ENCODE data around the gene NFKBIB.
"Not testable (repeated sequence)": the region's sequence is repeated elsewhere in the genome, so short reads cannot be mapped to it uniquely, and the experiment has no call there.

NFKBIB gene

DNA sequence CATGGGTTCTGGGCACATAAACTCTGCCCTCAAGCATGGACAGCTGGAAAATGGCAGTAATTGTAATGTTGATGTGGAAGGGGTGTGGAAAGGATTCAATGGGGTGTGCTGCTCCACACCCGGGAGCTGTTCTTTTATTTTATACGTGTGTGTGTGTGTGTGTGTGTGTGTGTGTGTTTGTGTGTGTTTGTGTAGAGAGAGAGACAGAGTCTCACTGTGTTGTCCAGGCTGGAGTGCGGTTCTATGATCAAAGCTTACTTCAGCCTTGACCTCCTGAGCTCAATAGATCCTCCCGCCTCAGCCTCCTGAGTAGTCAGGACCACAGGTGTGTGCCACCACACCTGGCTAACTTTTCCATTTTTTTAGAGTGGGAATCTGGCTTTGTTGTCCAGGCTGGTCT lies 33.8 kb downstream of the NFKBIB start:
- no peaks in the 10 kb centered on the region for H3K27me3 Mint-ChIP-seq
- H3K4me1 Mint-ChIP-seq (ENCODE audit: low read depth in 2 of 2), result peaks cover 29 to 32% of the 10 kb centered on the region in 2 donors
- no peak for DNase-seq
- H3K9me3 Mint-ChIP-seq, result no peaks in the 10 kb centered on the region
- peaks cover 28% of the 10 kb centered on the region for H3K36me3 Mint-ChIP-seq (ENCODE audit: insufficient read depth)
- H3K27ac Mint-ChIP-seq, result peak overlapping the region in 1 of 2 donors; percentile 57
- no peak for ATAC-seq (replicated peaks)
- H3K4me3 Mint-ChIP-seq, result no peak overlapping the region

DNA sequence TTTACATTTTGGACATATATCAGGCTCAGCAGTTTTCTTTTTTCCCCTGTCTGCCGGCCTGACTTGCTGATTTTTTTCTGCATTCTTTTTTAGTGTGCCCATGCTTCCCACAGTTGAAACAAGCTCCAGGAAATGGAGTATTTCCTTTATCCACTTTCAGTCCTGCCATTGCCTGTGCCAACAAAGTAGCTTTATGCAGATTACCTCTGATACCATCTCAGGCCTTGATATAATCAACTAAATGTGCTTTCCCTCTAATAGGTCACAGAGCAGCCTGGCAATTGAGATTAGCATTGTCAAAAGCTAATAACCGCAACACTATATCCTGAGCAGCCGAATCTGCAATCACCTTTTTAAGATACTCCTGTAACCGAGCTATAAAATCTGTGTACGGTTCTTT lies 40.2 kb downstream of the NFKBIB start:
- DNase-seq (no peak), ATAC-seq (replicated peaks) (no peak)
- H3K9me3 Mint-ChIP-seq, result no peaks in the 10 kb centered on the region
- no peak overlapping the region for H3K4me3 Mint-ChIP-seq
- no peak overlapping the region for H3K27ac Mint-ChIP-seq
- peaks cover 0 to 12% of the 10 kb centered on the region in 2 donors for H3K4me1 Mint-ChIP-seq (ENCODE audit: low read depth in 2 of 2)
- H3K27me3 Mint-ChIP-seq, result peaks cover 0 to 8% of the 10 kb centered on the region in 2 donors
- no peaks in the 10 kb centered on the region for H3K36me3 Mint-ChIP-seq (ENCODE audit: insufficient read depth)

DNA sequence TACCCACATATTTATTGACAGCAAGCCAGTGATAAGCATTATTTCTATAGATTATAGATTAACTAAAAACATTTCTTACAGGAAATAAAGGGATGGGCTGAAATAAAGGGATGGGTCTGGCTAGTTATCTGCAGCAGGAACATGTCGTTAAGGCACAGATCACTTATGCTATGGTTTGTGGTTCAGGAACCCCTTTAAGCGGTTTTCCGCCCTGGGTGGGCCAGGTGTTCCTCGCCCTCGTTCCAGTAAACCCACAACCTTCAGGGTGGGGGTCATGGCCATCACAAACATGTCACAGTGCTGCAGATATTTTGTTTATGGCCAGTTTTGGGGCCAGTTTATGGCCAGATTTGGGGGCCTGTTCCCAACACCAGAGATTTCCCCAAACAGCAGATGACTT lies 41.7 kb downstream of the NFKBIB start:
- not testable (repeated sequence) for H3K36me3 Mint-ChIP-seq (ENCODE audit: insufficient read depth); H3K9me3 Mint-ChIP-seq; ATAC-seq (replicated peaks); H3K4me3 Mint-ChIP-seq; DNase-seq; H3K27me3 Mint-ChIP-seq
- peaks cover 0 to 12% of the 10 kb centered on the region in 2 donors for H3K4me1 Mint-ChIP-seq (ENCODE audit: low read depth in 2 of 2)
- H3K27ac Mint-ChIP-seq, result peak overlapping the region in 1 of 2 donors; percentile 42

DNA sequence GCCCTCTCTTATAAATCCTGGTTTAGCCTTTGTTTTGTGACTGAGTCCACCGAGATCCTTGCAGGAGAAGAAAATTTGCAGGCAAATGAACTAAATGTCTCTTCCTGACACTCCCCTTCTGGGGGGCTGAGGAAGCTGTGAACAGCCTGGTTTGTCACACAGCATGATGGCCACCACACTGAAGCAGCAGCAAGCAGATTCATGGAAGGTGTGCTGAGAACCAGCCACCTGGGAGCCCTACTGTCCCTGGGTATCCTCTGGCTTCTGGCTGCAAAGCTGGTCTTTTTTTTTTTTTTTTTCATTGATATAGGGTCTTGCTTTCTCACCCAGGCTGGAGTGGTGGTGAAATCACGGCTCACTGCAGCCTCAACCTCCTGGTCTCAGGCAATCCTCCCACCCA lies 42.2 kb downstream of the NFKBIB start:
- Mint-ChIP-seq H3K27me3 (peaks cover 0 to 8% of the 10 kb centered on the region in 2 donors), H3K4me3 (no peak overlapping the region), H3K36me3 (ENCODE audit: insufficient read depth) (peaks cover 3% of the 10 kb centered on the region), H3K4me1 (ENCODE audit: low read depth in 2 of 2) (peaks cover 0 to 12% of the 10 kb centered on the region in 2 donors), H3K9me3 (no peaks in the 10 kb centered on the region), H3K27ac (no peak overlapping the region)
- ATAC-seq (replicated peaks), result no peak
- DNase-seq, result no peak

DNA sequence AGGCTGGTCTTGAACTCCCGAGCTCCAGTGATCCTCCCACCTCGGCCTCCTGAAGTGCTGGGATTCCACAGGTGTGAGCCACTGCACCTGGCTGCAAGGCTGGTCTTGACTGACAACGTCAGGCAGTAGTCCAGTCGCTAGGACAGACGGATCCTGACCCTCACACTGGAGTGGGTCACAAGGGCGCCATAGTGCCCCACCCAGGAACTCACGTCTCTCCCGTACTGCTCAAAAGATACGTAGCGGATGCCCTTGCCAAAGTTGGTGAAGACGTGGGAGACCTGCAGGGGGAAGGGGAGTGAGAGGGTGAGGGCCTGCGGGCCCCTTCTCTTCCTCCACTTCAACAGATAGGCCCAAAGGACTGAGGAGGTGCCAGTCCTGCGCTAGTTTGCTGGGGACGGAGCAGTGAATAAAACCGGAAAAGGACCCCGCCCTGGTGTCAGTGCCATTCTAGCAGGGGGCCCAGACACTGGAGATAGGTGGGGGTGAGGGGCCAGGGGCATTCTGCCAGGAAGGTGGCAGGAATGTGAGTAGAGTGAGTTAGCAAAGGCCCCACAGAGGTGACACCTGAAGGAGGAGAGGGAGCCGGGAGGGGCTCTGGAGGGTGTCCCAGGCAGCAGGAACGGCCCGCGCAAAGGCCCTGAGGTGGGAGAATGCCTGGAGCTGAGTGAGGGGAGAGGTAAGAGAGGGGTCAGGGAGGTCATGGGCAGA lies 42.9 kb downstream of the NFKBIB start:
- DNase-seq (no peak), ATAC-seq (replicated peaks) (no peak)
- Mint-ChIP-seq H3K27me3 (peaks cover 0 to 8% of the 10 kb centered on the region in 2 donors), H3K27ac (no peak overlapping the region), H3K4me3 (no peak overlapping the region), H3K9me3 (no peaks in the 10 kb centered on the region), H3K4me1 (ENCODE audit: low read depth in 2 of 2) (peaks cover 0 to 12% of the 10 kb centered on the region in 2 donors), H3K36me3 (ENCODE audit: insufficient read depth) (peaks cover 3% of the 10 kb centered on the region)

DNA sequence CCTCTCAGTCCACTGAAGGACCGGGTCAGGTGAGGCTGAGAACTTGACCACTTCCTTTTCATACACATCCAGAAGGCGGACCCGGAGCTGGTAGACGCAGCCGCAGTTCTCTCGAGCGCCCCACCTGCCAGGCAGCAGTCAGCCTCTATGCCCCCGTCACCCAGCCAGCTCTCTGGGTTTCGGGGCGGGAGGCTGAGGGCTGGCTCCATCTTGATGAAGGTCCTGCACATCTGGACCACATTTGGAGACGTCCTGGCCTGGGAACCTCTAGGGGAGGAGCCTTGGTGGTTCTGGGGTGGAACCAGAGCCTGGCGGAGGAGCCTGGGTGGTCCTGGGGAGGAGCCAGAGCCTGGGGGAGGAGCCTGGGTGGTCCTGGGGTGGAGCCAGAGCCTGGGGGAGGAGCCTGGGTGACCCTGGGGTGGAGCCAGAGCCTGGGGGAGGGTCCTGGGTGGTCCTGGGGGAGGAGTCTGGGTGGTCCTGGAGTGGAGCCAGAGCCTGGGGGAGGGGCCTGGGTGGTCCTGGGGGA lies 45.3 kb downstream of the NFKBIB start:
- Mint-ChIP-seq H3K4me3 (no peak overlapping the region), H3K27ac (no peak overlapping the region), H3K36me3 (ENCODE audit: insufficient read depth) (peaks cover 3% of the 10 kb centered on the region), H3K4me1 (ENCODE audit: low read depth in 2 of 2) (peaks cover 5 to 17% of the 10 kb centered on the region in 2 donors), H3K9me3 (no peaks in the 10 kb centered on the region), H3K27me3 (peaks cover 0 to 8% of the 10 kb centered on the region in 2 donors)
- ATAC-seq (replicated peaks) (no peak), DNase-seq (no peak)

DNA sequence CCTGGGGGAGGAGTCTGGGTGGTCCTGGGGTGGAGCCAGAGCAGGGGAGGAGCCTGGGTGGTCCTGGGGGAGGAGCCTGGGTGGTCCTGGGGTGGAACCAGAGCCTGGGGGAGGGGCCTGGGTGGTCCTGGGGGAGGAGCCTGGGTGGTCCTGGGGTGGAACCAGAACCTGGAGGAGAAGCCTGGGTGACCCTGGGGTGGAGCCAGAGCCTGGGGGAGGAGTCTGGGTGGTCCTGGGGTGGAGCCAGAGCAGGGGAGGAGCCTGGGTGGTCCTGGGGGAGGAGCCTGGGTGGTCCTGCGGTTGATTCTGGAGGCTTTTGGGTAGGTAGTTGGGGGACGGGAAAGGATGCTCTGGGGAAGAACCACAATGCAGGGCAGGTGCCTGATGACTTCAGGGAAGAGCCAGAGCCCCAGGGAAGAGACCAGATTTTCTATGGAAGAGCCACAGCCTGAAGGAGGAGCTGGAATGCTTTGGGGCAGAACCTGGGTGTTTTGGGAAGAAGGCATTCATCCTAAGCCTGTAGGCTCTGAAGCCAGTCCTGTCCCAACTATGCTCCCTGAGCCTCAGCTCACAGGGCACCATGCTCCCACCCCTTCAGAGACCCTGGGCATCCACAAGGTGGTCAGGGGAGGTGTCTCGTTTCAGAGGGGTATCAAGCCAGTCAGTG lies 45.9 kb downstream of the NFKBIB start:
- DNase-seq (no peak), ATAC-seq (replicated peaks) (no peak)
- Mint-ChIP-seq H3K9me3 (no peaks in the 10 kb centered on the region), H3K36me3 (ENCODE audit: insufficient read depth) (peaks cover 3% of the 10 kb centered on the region), H3K4me1 (ENCODE audit: low read depth in 2 of 2) (peaks cover 5 to 20% of the 10 kb centered on the region in 2 donors), H3K27ac (no peak overlapping the region), H3K4me3 (no peak overlapping the region), H3K27me3 (peaks cover 0 to 8% of the 10 kb centered on the region in 2 donors)

- peaks cover 0 to 8% of the 10 kb centered on the region in 2 donors for H3K27me3 Mint-ChIP-seq
- no peak overlapping the region for H3K27ac Mint-ChIP-seq
- ATAC-seq (replicated peaks) (no peak), DNase-seq (no peak)
- H3K4me3 Mint-ChIP-seq, result no peak overlapping the region
- peaks cover 5 to 16% of the 10 kb centered on the region in 2 donors for H3K4me1 Mint-ChIP-seq (ENCODE audit: low read depth in 2 of 2)
- H3K36me3 Mint-ChIP-seq (ENCODE audit: insufficient read depth), result peaks cover 3% of the 10 kb centered on the region
- no peaks in the 10 kb centered on the region for H3K9me3 Mint-ChIP-seq
Measured at GRCh38 chr19:38946229-38947010, 46.7 kb downstream of the NFKBIB start.

- peak; percentile 92 for ATAC-seq (replicated peaks)
- Mint-ChIP-seq H3K36me3 (ENCODE audit: insufficient read depth) (peaks cover 3% of the 10 kb centered on the region), H3K27me3 (peaks cover 18 to 25% of the 10 kb centered on the region in 2 donors), H3K9me3 (no peaks in the 10 kb centered on the region), H3K4me3 (peak overlapping the region; percentile 58 to 65), H3K27ac (no peak overlapping the region), H3K4me1 (ENCODE audit: low read depth in 2 of 2) (peaks cover 11 to 13% of the 10 kb centered on the region in 2 donors)
- DNase-seq, result peak; percentile 46 to 66 (median 59)
Measured at GRCh38 chr19:38949580-38950367, 50.0 kb downstream of the NFKBIB start.

DNA sequence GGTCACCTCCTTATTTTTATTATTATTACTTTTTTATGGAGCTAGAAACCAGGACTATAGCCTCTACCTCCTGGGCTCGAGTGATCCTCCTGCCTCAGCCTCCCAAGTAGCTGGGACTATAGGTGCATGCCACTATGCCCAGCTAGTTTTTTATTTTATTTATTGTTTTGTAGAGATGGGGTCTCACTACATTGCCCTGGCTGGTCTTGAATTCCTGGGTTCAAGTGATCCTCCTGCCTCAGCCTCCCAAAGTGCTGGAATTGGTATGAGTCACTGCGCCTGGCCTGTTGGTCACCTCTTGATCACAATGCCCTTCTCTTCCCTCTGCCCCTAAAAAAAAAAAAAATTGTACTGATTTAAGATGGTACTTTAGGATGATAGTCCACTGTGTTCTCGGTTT lies 51.4 kb downstream of the NFKBIB start:
- no peak for ATAC-seq (replicated peaks)

DNA sequence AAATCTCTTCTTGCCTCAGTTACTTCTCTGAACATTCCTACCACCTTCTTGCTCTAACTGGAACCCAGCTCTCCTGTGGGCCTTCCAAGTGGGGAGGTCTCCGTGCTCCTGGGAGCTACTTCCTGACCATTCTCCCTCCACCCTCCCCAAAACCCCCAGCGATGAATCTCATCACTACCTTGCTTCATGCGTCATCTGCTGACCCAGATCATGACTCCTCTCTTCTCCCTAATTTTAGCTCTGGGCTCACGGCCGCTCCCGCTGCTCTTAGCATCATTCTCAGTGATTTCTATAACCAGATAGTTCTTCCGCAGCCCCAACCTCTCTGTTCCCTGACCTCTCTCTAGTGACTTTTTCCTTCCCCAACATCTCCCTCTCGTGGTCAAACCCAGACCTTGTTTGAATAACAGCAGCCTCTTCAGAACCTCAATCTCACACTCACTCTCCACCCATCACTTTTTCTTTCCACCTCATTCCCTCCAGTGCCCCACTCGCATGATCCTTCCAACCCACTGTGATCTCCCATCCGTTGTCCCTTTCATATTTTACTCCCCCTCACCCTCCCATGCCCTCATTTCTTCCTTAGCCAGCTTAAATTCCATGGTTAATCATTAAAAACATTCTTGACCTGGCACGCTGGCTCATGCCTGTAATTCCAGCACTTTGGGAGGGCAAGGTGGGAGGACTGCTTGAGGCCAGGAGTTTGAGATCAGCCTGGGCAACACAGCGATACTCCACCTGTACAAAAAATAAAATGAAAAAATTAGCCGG lies 52.8 kb downstream of the NFKBIB start:
- H3K36me3 Mint-ChIP-seq (ENCODE audit: insufficient read depth), result no peaks in the 10 kb centered on the region
- H3K27ac Mint-ChIP-seq, result no peak overlapping the region
- ATAC-seq (replicated peaks) (peak; percentile 41), DNase-seq (peak in 2 of 3 experiments; percentile 31 to 36)
- no peak overlapping the region for H3K4me3 Mint-ChIP-seq
- peaks cover 18 to 25% of the 10 kb centered on the region in 2 donors for H3K27me3 Mint-ChIP-seq
- peaks cover 11 to 12% of the 10 kb centered on the region in 2 donors for H3K4me1 Mint-ChIP-seq (ENCODE audit: low read depth in 2 of 2)
- no peaks in the 10 kb centered on the region for H3K9me3 Mint-ChIP-seq

More for the DNA sequence above, 51.4 kb downstream of the NFKBIB start:
- no peak overlapping the region for H3K27ac Mint-ChIP-seq
- peak overlapping the region in 1 of 2 donors; percentile 14 for H3K4me3 Mint-ChIP-seq
- peaks cover 3% of the 10 kb centered on the region for H3K36me3 Mint-ChIP-seq (ENCODE audit: insufficient read depth)
- peaks cover 18 to 25% of the 10 kb centered on the region in 2 donors for H3K27me3 Mint-ChIP-seq
- H3K4me1 Mint-ChIP-seq (ENCODE audit: low read depth in 2 of 2), result peaks cover 11 to 12% of the 10 kb centered on the region in 2 donors
- no peak for DNase-seq
- no peaks in the 10 kb centered on the region for H3K9me3 Mint-ChIP-seq

DNA sequence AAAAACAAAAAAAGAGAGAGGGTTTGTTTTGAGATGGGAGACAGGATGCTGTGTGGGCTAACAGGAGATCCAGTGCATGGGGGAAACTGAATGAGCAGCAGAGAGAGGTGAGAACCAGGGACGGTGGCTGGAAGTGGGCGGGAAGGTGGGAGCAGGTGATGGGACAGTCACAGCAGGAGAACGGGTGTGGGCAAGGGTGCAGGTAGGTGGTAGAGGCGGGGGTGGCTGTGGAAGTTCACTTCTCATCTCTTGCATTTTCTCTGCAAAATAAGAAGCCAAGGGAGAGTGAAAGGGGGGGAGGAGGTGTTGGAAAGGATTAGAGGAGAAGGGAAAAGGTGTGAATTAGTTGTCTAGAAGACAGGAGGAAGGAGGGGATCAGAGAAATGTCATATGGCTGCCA lies 53.9 kb downstream of the NFKBIB start:
- Mint-ChIP-seq H3K4me3 (no peak overlapping the region), H3K9me3 (no peaks in the 10 kb centered on the region), H3K4me1 (ENCODE audit: low read depth in 2 of 2) (peaks cover 11 to 12% of the 10 kb centered on the region in 2 donors), H3K36me3 (ENCODE audit: insufficient read depth) (no peaks in the 10 kb centered on the region), H3K27ac (no peak overlapping the region), H3K27me3 (peaks cover 18 to 25% of the 10 kb centered on the region in 2 donors)
- ATAC-seq (replicated peaks), result no peak
- no peak for DNase-seq

All from effector memory CD8-positive, alpha-beta T cell (primary cell).